HG03460 (cell line): ENCODE results near the gene ACTG1.

Experiments
- ATAC-seq: cut with Tn5 transposase; IDR thresholded peaks from one replicate; pipeline ENCODE4 v1.9.1; 2021; ENCODE audit not compliant: unreplicated experiment

Gene ACTG1

GRCh38 chr17:81512562-81513371 lies at the start of gene ACTG1:
Gene ACTG1, minus strand, starts transcription at chr17:81512799. Its CDS starts 445 bp downstream, at chr17:81512354.
- ATAC-seq: peak; percentile 33

- ATAC-seq: no peak
These were observed 48.9 kb upstream of the ACTG1 start for GRCh38 chr17:81561494-81561885.

GRCh38 chr17:81558941-81559806 lies 46.6 kb upstream of the ACTG1 start:
- ATAC-seq: no peak

- ATAC-seq: no peak
These were observed 45.5 kb upstream of the ACTG1 start for GRCh38 chr17:81558115-81558468.

- no peak for ATAC-seq
These were observed 44.9 kb upstream of the ACTG1 start for GRCh38 chr17:81557276-81558114.

GRCh38 chr17:81556863-81557262 lies 44.3 kb upstream of the ACTG1 start:
- ATAC-seq: no peak

- ATAC-seq: no peak
These were observed 43.6 kb upstream of the ACTG1 start for GRCh38 chr17:81556175-81556691.

GRCh38 chr17:81553616-81554181 lies 41.1 kb upstream of the ACTG1 start:
- ATAC-seq: no peak

GRCh38 chr17:81553018-81553615 lies 40.5 kb upstream of the ACTG1 start:
- ATAC-seq: peak; percentile 42

GRCh38 chr17:81552244-81553017 lies 39.8 kb upstream of the ACTG1 start, which contains the start of gene FAAP100:
Gene FAAP100, minus strand, starts transcription at chr17:81552353. Its CDS starts 23 bp downstream, at chr17:81552330.
- peak; percentile 35 for ATAC-seq

- peak; percentile 1 for ATAC-seq
These were observed 39.1 kb upstream of the ACTG1 start for GRCh38 chr17:81551458-81552243.

GRCh38 chr17:81550830-81551457 lies 38.3 kb upstream of the ACTG1 start:
- no peak for ATAC-seq

- ATAC-seq: no peak
These were observed 37.7 kb upstream of the ACTG1 start for GRCh38 chr17:81550285-81550684.

GRCh38 chr17:81549826-81550225 lies 37.2 kb upstream of the ACTG1 start:
- no peak for ATAC-seq

- ATAC-seq: no peak
These were observed 36.5 kb upstream of the ACTG1 start for GRCh38 chr17:81549031-81549557.

- no peak for ATAC-seq
These were observed 35.0 kb upstream of the ACTG1 start for GRCh38 chr17:81547614-81547982.

GRCh38 chr17:81546906-81547613 lies 34.5 kb upstream of the ACTG1 start:
- ATAC-seq: no peak
